Activated naive CD4-positive, alpha-beta T cell treated with anti-CD3 and anti-CD28 coated beads for 36 hours (primary cell): ENCODE results near the gene ITPR1. TPM values are rescaled to one million over a fixed set of nuclear protein-coding genes. Genes with fewer than 3 reads are reported as not detected.
A peak's percentile ranks its signal among the peaks of the same experiment; 100 is the strongest.

ENCODE experiments used
- CTCF ChIA-PET: fragments of 350-600 bp; sonication (Branson Sonifier 250); formaldehyde crosslinking; loops from one replicate; lab custom pipeline; 2021; ENCODE audit warnings: antibody characterized with exemption; lab: Charles Lee
- DNase-seq: peaks from one replicate; pipeline ENCODE4 v3.0.0-alpha.2; 2020
- H3K27ac Mint-ChIP-seq: one replicate; pipeline ENCODE4 v1.8.0; 2021; ENCODE audit warnings: mild to moderate bottlenecking, mixed read lengths
- H3K27me3 Mint-ChIP-seq: one replicate; pipeline ENCODE4 v1.8.0; 2021; ENCODE audit warnings: low read depth, mixed read lengths
- H3K36me3 Mint-ChIP-seq: one replicate; pipeline ENCODE4 v1.8.0; 2021; ENCODE audit warnings: low read depth, mixed read lengths
- H3K4me1 Mint-ChIP-seq: one replicate; pipeline ENCODE4 v1.8.0; 2021; ENCODE audit warnings: low read depth, mixed read lengths
- H3K4me3 Mint-ChIP-seq: one replicate; pipeline ENCODE4 v1.8.0; 2021; ENCODE audit warnings: mild to moderate bottlenecking, moderate library complexity, mixed read lengths
- H3K9me3 Mint-ChIP-seq: one replicate; pipeline ENCODE4 v1.8.0; 2021; ENCODE audit warnings: mixed read lengths
- intact Hi-C: fragments of 100-400 bp; cut with micrococcal nuclease; formaldehyde crosslinking; loops from one replicate; pipeline ENCODE4 v1.15.1; 2023
- total RNA-seq, 2 experiments: library from RNA; stranded (reverse); gene quantifications; one replicate each; pipeline ENCODE4 v1.2.3, GENCODE V29; 2021

ITPR1 gene
- total RNA-seq, 2 experiments from 2014 or later: 38.5 to 41.1 TPM

DNA sequence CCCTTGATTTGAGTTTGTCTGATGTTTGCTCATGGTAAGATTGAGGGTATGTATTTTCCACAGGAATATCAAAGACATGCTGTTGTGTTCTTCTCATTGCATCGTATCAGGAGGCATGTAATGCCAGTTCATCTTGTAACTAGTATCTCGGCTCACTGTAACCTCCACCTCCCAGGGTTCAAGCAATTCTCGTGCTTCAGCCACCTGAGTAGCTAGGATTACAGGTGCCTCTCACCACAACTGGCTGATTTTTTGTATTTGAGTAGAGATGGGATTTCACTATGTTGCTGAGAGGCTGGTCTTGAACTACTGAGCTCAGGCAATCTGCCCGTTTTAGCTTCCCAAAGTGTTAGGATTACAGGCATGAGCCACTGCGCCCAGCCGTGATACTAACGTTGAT, 323.2 kb downstream of the ITPR1 start:
- intact Hi-C loops: no loop called here
- no peak overlapping the region for H3K27ac Mint-ChIP-seq
- H3K36me3 Mint-ChIP-seq: peaks cover 49% of the 10 kb centered on the region
- peaks cover 9% of the 10 kb centered on the region for H3K9me3 Mint-ChIP-seq
- CTCF ChIA-PET: interaction anchor here (0.6 to 1.4 kb wide), 5 partner anchors 12 to 203 kb away, joined by 3 read pairs; no protein-coding TSS in a partner anchor
- H3K4me3 Mint-ChIP-seq: no peak overlapping the region
- no peak for DNase-seq
- no peaks in the 10 kb centered on the region for H3K27me3 Mint-ChIP-seq
- peaks cover 19% of the 10 kb centered on the region for H3K4me1 Mint-ChIP-seq

DNA sequence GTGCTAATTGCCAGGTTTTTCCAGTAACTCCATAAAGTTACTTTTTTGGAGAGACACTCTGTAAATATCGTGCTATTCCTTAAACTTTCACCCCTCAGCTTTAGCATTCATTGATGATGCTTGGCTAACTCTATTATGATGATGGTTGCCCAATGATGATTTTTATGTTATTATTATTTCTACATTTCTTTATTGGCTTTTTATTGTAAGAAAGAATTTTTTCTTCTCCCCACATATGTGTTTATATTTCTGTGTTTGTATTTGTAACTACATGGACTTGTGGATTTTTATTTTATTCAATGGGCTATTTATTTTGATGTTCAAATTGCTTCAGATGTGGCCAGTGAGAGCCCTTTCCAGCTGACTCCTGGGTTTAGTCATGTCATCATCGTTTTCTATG, 323.6 kb downstream of the ITPR1 start:
- peaks cover 23% of the 10 kb centered on the region for H3K4me1 Mint-ChIP-seq
- H3K4me3 Mint-ChIP-seq: no peak overlapping the region
- H3K27ac Mint-ChIP-seq: no peak overlapping the region
- intact Hi-C loops: no loop called here
- H3K36me3 Mint-ChIP-seq: peaks cover 47% of the 10 kb centered on the region
- no peaks in the 10 kb centered on the region for H3K27me3 Mint-ChIP-seq
- CTCF ChIA-PET: interaction anchor here (0.7 to 1.4 kb wide), 4 partner anchors 11 to 96 kb away, joined by 3 to 4 read pairs (median 3); no protein-coding TSS in a partner anchor
- peaks cover 9% of the 10 kb centered on the region for H3K9me3 Mint-ChIP-seq
- no peak for DNase-seq

DNA sequence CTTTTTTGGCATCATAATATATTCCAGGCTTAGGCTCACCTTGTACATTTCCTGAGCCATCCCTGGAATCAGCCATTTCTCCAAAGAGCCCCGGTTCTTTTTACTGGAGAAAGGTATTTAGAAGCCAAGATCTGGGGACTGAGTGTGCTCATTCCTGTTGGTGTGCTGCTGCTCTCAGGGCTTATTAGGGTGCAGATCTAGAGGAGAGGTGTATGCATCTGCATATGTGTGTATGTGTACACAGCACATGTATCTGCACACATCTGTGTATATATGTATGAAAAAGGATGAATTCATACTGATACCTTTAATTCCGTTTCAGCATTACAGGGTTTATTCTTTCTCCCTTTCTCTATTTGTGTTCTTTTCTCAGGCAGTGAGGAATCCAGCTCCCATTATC, 324.0 kb downstream of the ITPR1 start:
- H3K4me3 Mint-ChIP-seq: no peak overlapping the region
- intact Hi-C loops: no loop called here
- peaks cover 46% of the 10 kb centered on the region for H3K36me3 Mint-ChIP-seq
- H3K27me3 Mint-ChIP-seq: no peaks in the 10 kb centered on the region
- CTCF ChIA-PET: interaction anchor here (0.7 to 1.4 kb wide), 5 partner anchors 11 to 138 kb away, joined by 3 to 4 read pairs (median 3); no protein-coding TSS in a partner anchor
- DNase-seq: no peak
- no peak overlapping the region for H3K27ac Mint-ChIP-seq
- peaks cover 27% of the 10 kb centered on the region for H3K4me1 Mint-ChIP-seq
- peaks cover 9% of the 10 kb centered on the region for H3K9me3 Mint-ChIP-seq

- H3K27ac Mint-ChIP-seq: no peak overlapping the region
These were observed 325.0 kb downstream of the ITPR1 start for GRCh38 chr3:4818164-4818563.

GRCh38 chr3:4818986-4819693, 326.0 kb downstream of the ITPR1 start:
- intact Hi-C loops: no loop called here
- peaks cover 9% of the 10 kb centered on the region for H3K9me3 Mint-ChIP-seq
- H3K27me3 Mint-ChIP-seq: no peaks in the 10 kb centered on the region
- no peak for DNase-seq
- H3K4me3 Mint-ChIP-seq: no peak overlapping the region
- CTCF ChIA-PET: interaction anchor here (1.2 kb wide), 1 partner anchor 10 kb away, joined by 3 read pairs; no protein-coding TSS in a partner anchor
- peaks cover 47% of the 10 kb centered on the region for H3K4me1 Mint-ChIP-seq
- peak overlapping the region; percentile 32 for H3K27ac Mint-ChIP-seq
- H3K36me3 Mint-ChIP-seq: peaks cover 46% of the 10 kb centered on the region

More at GRCh38 chr3:4818164-4818563, 325.0 kb downstream of the ITPR1 start:
- CTCF ChIA-PET: interaction anchor here (1.2 kb wide), 1 partner anchor 9 kb away, joined by 3 read pairs; no protein-coding TSS in a partner anchor
- intact Hi-C loops: no loop called here
- DNase-seq: no peak
- Mint-ChIP-seq H3K27me3 (no peaks in the 10 kb centered on the region), H3K9me3 (peaks cover 9% of the 10 kb centered on the region), H3K4me1 (peaks cover 38% of the 10 kb centered on the region), H3K4me3 (no peak overlapping the region), H3K36me3 (peaks cover 46% of the 10 kb centered on the region)

DNA sequence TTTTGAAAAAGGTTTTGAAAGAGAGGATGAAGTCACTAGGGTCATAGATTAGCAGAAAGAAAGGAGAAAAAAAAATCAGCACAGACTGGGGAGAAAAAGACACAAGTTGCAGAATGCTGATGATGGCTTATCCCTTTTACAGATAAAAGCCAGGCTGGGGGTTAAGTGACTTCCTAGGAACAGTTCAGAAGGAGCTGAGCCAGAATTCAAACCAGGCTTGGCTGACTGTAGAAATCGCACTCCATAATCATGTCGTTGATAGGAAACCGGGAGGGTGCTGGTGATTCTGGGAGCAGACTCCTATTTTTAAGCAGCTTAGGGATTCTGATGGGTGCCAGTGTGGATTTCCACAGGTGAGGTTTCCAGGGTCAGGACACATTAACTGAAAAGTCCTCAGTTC, 326.6 kb downstream of the ITPR1 start:
- Mint-ChIP-seq H3K9me3 (peaks cover 9% of the 10 kb centered on the region), H3K4me3 (no peak overlapping the region), H3K27me3 (no peaks in the 10 kb centered on the region), H3K27ac (peak overlapping the region; percentile 32), H3K4me1 (peaks cover 53% of the 10 kb centered on the region), H3K36me3 (peaks cover 45% of the 10 kb centered on the region)
- intact Hi-C loops: no loop called here
- no peak for DNase-seq
- CTCF ChIA-PET: interaction anchor here (2.4 kb wide), 1 partner anchor 10 kb away, joined by 12 read pairs; no protein-coding TSS in a partner anchor

GRCh38 chr3:4820296-4821121, 327.4 kb downstream of the ITPR1 start:
- Mint-ChIP-seq H3K36me3 (peaks cover 45% of the 10 kb centered on the region), H3K4me3 (no peak overlapping the region), H3K4me1 (peaks cover 61% of the 10 kb centered on the region), H3K27ac (peak overlapping the region; percentile 88), H3K27me3 (no peaks in the 10 kb centered on the region), H3K9me3 (peaks cover 9% of the 10 kb centered on the region)
- peak; percentile 39 for DNase-seq
- CTCF ChIA-PET: interaction anchor here (1.0 to 2.4 kb wide), 11 partner anchors 10 to 160 kb away, joined by 3 to 17 read pairs (median 5); no protein-coding TSS in a partner anchor
- intact Hi-C loops: no loop called here

DNA sequence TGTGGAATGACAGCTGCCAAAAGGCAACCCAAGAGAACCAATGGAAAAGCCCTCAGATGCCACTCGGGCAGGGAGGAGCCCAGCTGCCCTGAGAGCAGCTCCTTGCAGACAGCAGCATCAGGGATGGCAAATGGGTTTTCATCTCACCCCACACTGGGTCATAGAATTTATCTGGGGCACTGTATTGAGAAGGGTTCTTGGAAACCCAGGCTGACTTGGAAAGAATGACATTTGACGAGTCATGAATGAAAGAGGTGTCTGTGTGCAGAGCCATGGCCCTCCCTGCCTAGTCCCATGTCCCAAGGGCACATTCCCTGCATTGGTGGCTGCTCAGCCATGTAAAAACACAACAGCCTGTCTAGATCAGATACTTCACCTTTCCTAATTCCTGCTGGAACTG, 328.2 kb downstream of the ITPR1 start:
- Mint-ChIP-seq H3K27me3 (no peaks in the 10 kb centered on the region), H3K4me3 (peak overlapping the region; percentile 38), H3K27ac (peak overlapping the region; percentile 88), H3K9me3 (peaks cover 9% of the 10 kb centered on the region), H3K4me1 (peaks cover 69% of the 10 kb centered on the region), H3K36me3 (peaks cover 42% of the 10 kb centered on the region)
- CTCF ChIA-PET: interaction anchor here (0.9 to 2.4 kb wide), 16 partner anchors 9 to 159 kb away, joined by 3 to 17 read pairs (median 4); no protein-coding TSS in a partner anchor
- DNase-seq: peak; percentile 55
- intact Hi-C loops: no loop called here

GRCh38 chr3:4821975-4822374, 328.8 kb downstream of the ITPR1 start:
- peaks cover 37% of the 10 kb centered on the region for H3K36me3 Mint-ChIP-seq
- peak; percentile 92 for DNase-seq
- intact Hi-C loops: loop anchor here (1.0 to 2.0 kb wide), 9 partner anchors 9 to 200 kb away; no protein-coding TSS in a partner anchor
- CTCF ChIA-PET: interaction anchor here (0.9 to 2.4 kb wide), 17 partner anchors 8 to 158 kb away, joined by 3 to 17 read pairs (median 4); no protein-coding TSS in a partner anchor
- H3K27me3 Mint-ChIP-seq: no peaks in the 10 kb centered on the region
- peak overlapping the region; percentile 88 for H3K27ac Mint-ChIP-seq
- peaks cover 76% of the 10 kb centered on the region for H3K4me1 Mint-ChIP-seq
- peak overlapping the region; percentile 38 for H3K4me3 Mint-ChIP-seq
- peaks cover 8% of the 10 kb centered on the region for H3K9me3 Mint-ChIP-seq

GRCh38 chr3:4822568-4822967, 329.4 kb downstream of the ITPR1 start:
- Mint-ChIP-seq H3K4me3 (peak overlapping the region; percentile 12), H3K4me1 (peaks cover 82% of the 10 kb centered on the region), H3K27me3 (no peaks in the 10 kb centered on the region), H3K27ac (peak overlapping the region; percentile 88), H3K36me3 (peaks cover 32% of the 10 kb centered on the region), H3K9me3 (peaks cover 2% of the 10 kb centered on the region)
- CTCF ChIA-PET: interaction anchor here (0.7 to 2.4 kb wide), 10 partner anchors 8 to 161 kb away, joined by 3 to 17 read pairs (median 4); no protein-coding TSS in a partner anchor
- intact Hi-C loops: loop anchor here (1.0 to 2.0 kb wide), 9 partner anchors 9 to 200 kb away; no protein-coding TSS in a partner anchor
- DNase-seq: no peak

GRCh38 chr3:4823385-4823784, 330.2 kb downstream of the ITPR1 start:
- peaks cover 89% of the 10 kb centered on the region for H3K4me1 Mint-ChIP-seq
- no peaks in the 10 kb centered on the region for H3K27me3 Mint-ChIP-seq
- intact Hi-C loops: loop anchor here (2.0 kb wide), 1 partner anchor 101 kb away; no protein-coding TSS in a partner anchor
- H3K36me3 Mint-ChIP-seq: peaks cover 30% of the 10 kb centered on the region
- CTCF ChIA-PET: interaction anchor here (0.7 to 1.9 kb wide), 2 partner anchors 12 to 160 kb away, joined by 3 to 8 read pairs; no protein-coding TSS in a partner anchor
- H3K9me3 Mint-ChIP-seq: no peaks in the 10 kb centered on the region
- H3K4me3 Mint-ChIP-seq: no peak overlapping the region
- H3K27ac Mint-ChIP-seq: no peak overlapping the region
- DNase-seq: no peak
